HepG2 (cell line): ENCODE data around the gene ATM. TPM values are rescaled to one million over a fixed set of nuclear protein-coding genes. Genes with fewer than 3 reads are reported as not detected.

Experiments used
- AHR ChIP-seq: IDR thresholded peaks from 2 replicates; pipeline ENCODE4 v1.6.1; 2018; ENCODE audit warnings: missing genetic modification reagents, missing compliant biosample characterization
- FOXK2 ChIP-seq: fragments of 450-650 bp; IDR thresholded peaks from 2 replicates; pipeline ENCODE4 v1.6.1; 2016
- IRX3 ChIP-seq: sonication (generic); formaldehyde crosslinking; IDR thresholded peaks from 2 replicates; pipeline ENCODE4 v1.8.1; 2023; ENCODE audit warnings: mild to moderate bottlenecking, low read depth, missing genetic modification reagents, borderline replicate concordance
- JDP2 ChIP-seq: sonication (generic); formaldehyde crosslinking; IDR thresholded peaks from 2 replicates; pipeline ENCODE4 v1.8.1; 2022; ENCODE audit warnings: missing genetic modification reagents, borderline replicate concordance
- KLF9 ChIP-seq: IDR thresholded peaks from 2 replicates; pipeline ENCODE4 v1.6.1; 2016; ENCODE audit warnings: low read depth
- PRDM4 ChIP-seq: sonication (generic); formaldehyde crosslinking; IDR thresholded peaks from 2 replicates; pipeline ENCODE4 v1.9.0; 2021; ENCODE audit warnings: missing genetic modification reagents, borderline replicate concordance
- SNAPC2 ChIP-seq: sonication (generic); formaldehyde crosslinking; IDR thresholded peaks from 2 replicates; pipeline ENCODE4 v1.8.1; 2022; ENCODE audit warnings: mild to moderate bottlenecking, missing genetic modification reagents
- SP4 ChIP-seq: sonication (generic); formaldehyde crosslinking; IDR thresholded peaks from 2 replicates; pipeline ENCODE4 v1.8.1; 2023; ENCODE audit warnings: mild to moderate bottlenecking, missing genetic modification reagents
- TFE3 ChIP-seq: IDR thresholded peaks from 2 replicates; pipeline ENCODE4 v1.6.1; 2016
- ZHX1 ChIP-seq: sonication (generic); formaldehyde crosslinking; IDR thresholded peaks from 2 replicates; pipeline ENCODE4 v1.8.1; 2022; ENCODE audit warnings: low read depth, mild to moderate bottlenecking, missing genetic modification reagents
- ZNF253 ChIP-seq: sonication (generic); formaldehyde crosslinking; IDR thresholded peaks from 2 replicates; pipeline ENCODE4 v1.8.0; 2022; ENCODE audit warnings: mild to moderate bottlenecking, missing genetic modification reagents, borderline replicate concordance
- ZNF878 ChIP-seq: sonication (generic); formaldehyde crosslinking; IDR thresholded peaks from 2 replicates; pipeline ENCODE4 v1.8.1; 2023; ENCODE audit warnings: mild to moderate bottlenecking, missing genetic modification reagents, moderate library complexity
- polyA plus RNA-seq, 8 experiments: library from polyadenylated mRNA; depleted of rRNA in 3 of 8; stranded (reverse) in 7 of 8; unstranded in 1 of 8; fragments of >200 nt; fragmentation: Illumina TruSeq in 4 of 8; extraction: Trizol in 4 of 8; gene quantifications; 2 replicates each; pipeline versions ENCODE4 v1.2.1 to v1.2.3, GENCODE V29; 2011 to 2016; ENCODE audit warnings: low read depth in 4 of 8, missing spikeins in 1 of 8, mixed read lengths in 1 of 8; ENCODE audit not compliant: insufficient read depth in 1 of 8
- total RNA-seq, 5 experiments: library from RNA; depleted of rRNA; stranded (reverse); fragments of >200 nt; fragmentation: Illumina TruSeq; extraction: Trizol; gene quantifications; 2 replicates each; pipeline ENCODE4 v1.2.3, GENCODE V29; 2016; ENCODE audit warnings: low read depth in 1 of 5
- TF ChIP-seq, protein P1 (sequence below): sonication (generic); formaldehyde crosslinking; IDR thresholded peaks from 2 replicates; pipeline ENCODE4 v1.4.0; 2020; ENCODE audit warnings: missing genetic modification reagents
- TF ChIP-seq, protein P2 (sequence below): IDR thresholded peaks from 2 replicates; pipeline ENCODE4 v1.6.1; 2016; ENCODE audit warnings: mild to moderate bottlenecking
- TF ChIP-seq, protein P3 (sequence below): sonication (generic); formaldehyde crosslinking; IDR thresholded peaks from 2 replicates; pipeline ENCODE4 v1.5.0; 2020; ENCODE audit warnings: missing genetic modification reagents, mild to moderate bottlenecking, borderline replicate concordance

The ATM gene
- total and polyA plus RNA-seq, 2 of the 13 experiments (the other 11 are each of a cell fraction or from before 2014, with no cell fraction given): 40.0 to 71.6 TPM

- peak; percentile 92 for TF ChIP-seq ZHX1
- TF ChIP-seq, protein P1, sequence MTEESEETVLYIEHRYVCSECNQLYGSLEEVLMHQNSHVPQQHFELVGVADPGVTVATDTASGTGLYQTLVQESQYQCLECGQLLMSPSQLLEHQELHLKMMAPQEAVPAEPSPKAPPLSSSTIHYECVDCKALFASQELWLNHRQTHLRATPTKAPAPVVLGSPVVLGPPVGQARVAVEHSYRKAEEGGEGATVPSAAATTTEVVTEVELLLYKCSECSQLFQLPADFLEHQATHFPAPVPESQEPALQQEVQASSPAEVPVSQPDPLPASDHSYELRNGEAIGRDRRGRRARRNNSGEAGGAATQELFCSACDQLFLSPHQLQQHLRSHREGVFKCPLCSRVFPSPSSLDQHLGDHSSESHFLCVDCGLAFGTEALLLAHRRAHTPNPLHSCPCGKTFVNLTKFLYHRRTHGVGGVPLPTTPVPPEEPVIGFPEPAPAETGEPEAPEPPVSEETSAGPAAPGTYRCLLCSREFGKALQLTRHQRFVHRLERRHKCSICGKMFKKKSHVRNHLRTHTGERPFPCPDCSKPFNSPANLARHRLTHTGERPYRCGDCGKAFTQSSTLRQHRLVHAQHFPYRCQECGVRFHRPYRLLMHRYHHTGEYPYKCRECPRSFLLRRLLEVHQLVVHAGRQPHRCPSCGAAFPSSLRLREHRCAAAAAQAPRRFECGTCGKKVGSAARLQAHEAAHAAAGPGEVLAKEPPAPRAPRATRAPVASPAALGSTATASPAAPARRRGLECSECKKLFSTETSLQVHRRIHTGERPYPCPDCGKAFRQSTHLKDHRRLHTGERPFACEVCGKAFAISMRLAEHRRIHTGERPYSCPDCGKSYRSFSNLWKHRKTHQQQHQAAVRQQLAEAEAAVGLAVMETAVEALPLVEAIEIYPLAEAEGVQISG (CRISPR knock-in tag): peak; percentile 82
- peak; percentile 75; the same call in 1 of the 2 replicates for TF ChIP-seq SNAPC2
- TF ChIP-seq ZNF253 (CRISPR knock-in tag): peak; percentile 71; the same call in 1 of the 2 replicates
- TF ChIP-seq, protein P2, sequence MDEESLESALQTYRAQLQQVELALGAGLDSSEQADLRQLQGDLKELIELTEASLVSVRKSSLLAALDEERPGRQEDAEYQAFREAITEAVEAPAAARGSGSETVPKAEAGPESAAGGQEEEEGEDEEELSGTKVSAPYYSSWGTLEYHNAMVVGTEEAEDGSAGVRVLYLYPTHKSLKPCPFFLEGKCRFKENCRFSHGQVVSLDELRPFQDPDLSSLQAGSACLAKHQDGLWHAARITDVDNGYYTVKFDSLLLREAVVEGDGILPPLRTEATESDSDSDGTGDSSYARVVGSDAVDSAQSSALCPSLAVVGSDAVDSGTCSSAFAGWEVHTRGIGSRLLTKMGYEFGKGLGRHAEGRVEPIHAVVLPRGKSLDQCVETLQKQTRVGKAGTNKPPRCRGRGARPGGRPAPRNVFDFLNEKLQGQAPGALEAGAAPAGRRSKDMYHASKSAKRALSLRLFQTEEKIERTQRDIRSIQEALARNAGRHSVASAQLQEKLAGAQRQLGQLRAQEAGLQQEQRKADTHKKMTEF (CRISPR knock-in tag): peak; percentile 95
- TF ChIP-seq KLF9 (CRISPR knock-in tag): no peak
- 0 out of 2 replicates have a peak, but pooled peaks have one; percentile 43 for TF ChIP-seq IRX3 (CRISPR knock-in tag)
- 0 out of 2 replicates have a peak, but pooled peaks have one; percentile 71 for TF ChIP-seq AHR (CRISPR knock-in tag)
- TF ChIP-seq ZNF878 (CRISPR knock-in tag): 0 out of 2 replicates have a peak, but pooled peaks have one; percentile 63
- peak; percentile 68 for TF ChIP-seq FOXK2
- no peak for TF ChIP-seq PRDM4 (CRISPR knock-in tag)
- TF ChIP-seq, protein P3, sequence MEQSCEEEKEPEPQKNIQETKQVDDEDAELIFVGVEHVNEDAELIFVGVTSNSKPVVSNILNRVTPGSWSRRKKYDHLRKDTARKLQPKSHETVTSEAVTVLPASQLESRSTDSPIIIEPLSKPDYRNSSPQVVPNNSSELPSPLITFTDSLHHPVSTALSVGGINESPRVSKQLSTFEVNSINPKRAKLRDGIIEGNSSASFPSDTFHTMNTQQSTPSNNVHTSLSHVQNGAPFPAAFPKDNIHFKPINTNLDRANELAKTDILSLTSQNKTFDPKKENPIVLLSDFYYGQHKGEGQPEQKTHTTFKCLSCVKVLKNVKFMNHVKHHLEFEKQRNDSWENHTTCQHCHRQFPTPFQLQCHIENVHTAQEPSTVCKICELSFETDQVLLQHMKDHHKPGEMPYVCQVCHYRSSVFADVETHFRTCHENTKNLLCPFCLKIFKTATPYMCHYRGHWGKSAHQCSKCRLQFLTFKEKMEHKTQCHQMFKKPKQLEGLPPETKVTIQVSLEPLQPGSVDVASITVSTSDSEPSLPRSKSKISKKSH (CRISPR knock-in tag): peak; percentile 89
- TF ChIP-seq TFE3 (CRISPR knock-in tag): peak; percentile 94
- TF ChIP-seq JDP2 (CRISPR knock-in tag): no peak
- peak; percentile 66 for TF ChIP-seq SP4 (CRISPR knock-in tag)
Observed at GRCh38 chr11:108222574-108223347, at the start of gene ATM, which contains the start of gene NPAT (continued).
